Tibial nerve (tissue), 4 donors: ENCODE data around the gene SLC5A1. TPM values are rescaled to one million over a fixed set of nuclear protein-coding genes. Genes with fewer than 3 reads are reported as not detected.

Source experiments
- DNase-seq, 2 donors: peaks; one replicate each; pipeline ENCODE4 v3.0.0-alpha.2; 2019; ENCODE audit warnings: low spot score in 2 of 2
- H3K27ac ChIP-seq, 4 donors: fragments of 200-600 bp; sonication (generic) in 3 of 4; one replicate each; pipeline ENCODE4 v1.5.1; 2017 to 2019; ENCODE audit warnings: mild to moderate bottlenecking in 1 of 4
- H3K27me3 ChIP-seq, 2 donors: fragments of 200-600 bp; sonication (generic) in 1 of 2; one replicate each; pipeline versions ENCODE4 v1.5.1 to v1.6.0; 2017 to 2019
- H3K36me3 ChIP-seq, 3 donors: fragments of 200-600 bp; sonication (generic); one replicate each; pipeline ENCODE4 v1.5.1; 2018 to 2019
- H3K4me1 ChIP-seq, 4 donors: fragments of 200-600 bp; sonication (generic) in 3 of 4; one replicate each; pipeline ENCODE4 v1.5.1; 2017 to 2019
- H3K4me3 ChIP-seq, 4 donors: fragments of 200-600 bp; sonication (generic) in 3 of 4; one replicate each; pipeline ENCODE4 v1.5.1; 2017 to 2019; ENCODE audit warnings: mild to moderate bottlenecking in 1 of 4, moderate library complexity in 1 of 4
- H3K9me3 ChIP-seq, 4 donors: fragments of 200-600 bp; sonication (generic) in 3 of 4; one replicate each; pipeline ENCODE4 v1.5.1; 2017 to 2019
- EP300 ChIP-seq, 2 donors: sonication (generic); formaldehyde crosslinking; IDR thresholded peaks; one replicate each; pipeline ENCODE4 v1.6.1; 2017; ENCODE audit warnings: antibody characterized with exemption in 2 of 2, mild to moderate bottlenecking in 1 of 2
- POLR2A ChIP-seq, 2 donors: fragments of 450-650 bp; IDR thresholded peaks; one replicate each; pipeline ENCODE4 v1.6.1; 2017; ENCODE audit warnings: antibody characterized with exemption in 2 of 2, mild to moderate bottlenecking in 2 of 2, moderate library complexity in 2 of 2
- WGBS, 2 donors: methylation state at CpG; one replicate each; pipeline ENCODE4 v1.1.5; 2018; 5-methylcytosine and 5-hydroxymethylcytosine counted together
- total RNA-seq, 4 donors: library from RNA; depleted of rRNA; stranded (reverse); fragments of >200 nt; gene quantifications; one replicate each; pipeline ENCODE4 v1.1.0, GENCODE V29; 2016
- TF ChIP-seq, protein P1 (sequence below), 5 experiments: fragments of 200-600 bp in 3 of 5; fragments of 450-650 bp in 2 of 5; sonication (generic) in 3 of 5; IDR thresholded peaks; one replicate each; pipeline ENCODE4 v1.5.1; 2016 to 2019; ENCODE audit warnings: antibody characterized with exemption in 5 of 5, mild to moderate bottlenecking in 3 of 5, moderate library complexity in 2 of 5

SLC5A1 gene
- total RNA-seq, 4 donors from 2014 or later: under 0.01 TPM; not detected in 3

DNA sequence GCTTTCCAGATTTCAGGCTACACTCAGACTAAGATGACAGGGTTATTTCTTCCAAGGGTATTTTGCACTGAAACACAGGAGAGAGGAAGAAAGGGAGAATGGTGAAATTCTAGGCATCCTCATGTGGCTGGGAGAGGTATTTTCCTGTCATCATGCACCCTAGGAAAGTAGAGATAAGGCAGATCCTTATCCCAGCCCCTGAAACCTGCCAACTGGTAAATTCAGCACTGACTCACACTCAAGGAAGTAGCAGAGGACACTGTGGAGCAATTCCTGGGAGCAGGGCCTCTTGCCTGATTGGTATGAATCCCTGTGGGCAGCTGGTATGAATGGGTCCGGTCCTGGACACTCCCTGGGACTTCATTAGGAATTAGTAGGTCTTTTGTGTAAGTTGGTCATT lies 37.6 kb upstream of the SLC5A1 start:
- Histone ChIP-seq H3K4me3 (no peak overlapping the region), H3K36me3 (no peaks in the 10 kb centered on the region), H3K27me3 (no peaks in the 10 kb centered on the region), H3K9me3 (peaks cover 0 to 8% (median 0%) of the 10 kb centered on the region in 4 donors), H3K4me1 (no peaks in the 10 kb centered on the region), H3K27ac (no peak overlapping the region)
- TF ChIP-seq, protein P1, sequence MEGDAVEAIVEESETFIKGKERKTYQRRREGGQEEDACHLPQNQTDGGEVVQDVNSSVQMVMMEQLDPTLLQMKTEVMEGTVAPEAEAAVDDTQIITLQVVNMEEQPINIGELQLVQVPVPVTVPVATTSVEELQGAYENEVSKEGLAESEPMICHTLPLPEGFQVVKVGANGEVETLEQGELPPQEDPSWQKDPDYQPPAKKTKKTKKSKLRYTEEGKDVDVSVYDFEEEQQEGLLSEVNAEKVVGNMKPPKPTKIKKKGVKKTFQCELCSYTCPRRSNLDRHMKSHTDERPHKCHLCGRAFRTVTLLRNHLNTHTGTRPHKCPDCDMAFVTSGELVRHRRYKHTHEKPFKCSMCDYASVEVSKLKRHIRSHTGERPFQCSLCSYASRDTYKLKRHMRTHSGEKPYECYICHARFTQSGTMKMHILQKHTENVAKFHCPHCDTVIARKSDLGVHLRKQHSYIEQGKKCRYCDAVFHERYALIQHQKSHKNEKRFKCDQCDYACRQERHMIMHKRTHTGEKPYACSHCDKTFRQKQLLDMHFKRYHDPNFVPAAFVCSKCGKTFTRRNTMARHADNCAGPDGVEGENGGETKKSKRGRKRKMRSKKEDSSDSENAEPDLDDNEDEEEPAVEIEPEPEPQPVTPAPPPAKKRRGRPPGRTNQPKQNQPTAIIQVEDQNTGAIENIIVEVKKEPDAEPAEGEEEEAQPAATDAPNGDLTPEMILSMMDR (IDR thresholded peaks at IDR 0.05): no peak
- 50 to 64% methylated on average over 1 of the region's 1 CpG for WGBS, 2 donors
- no peak for DNase-seq

DNA sequence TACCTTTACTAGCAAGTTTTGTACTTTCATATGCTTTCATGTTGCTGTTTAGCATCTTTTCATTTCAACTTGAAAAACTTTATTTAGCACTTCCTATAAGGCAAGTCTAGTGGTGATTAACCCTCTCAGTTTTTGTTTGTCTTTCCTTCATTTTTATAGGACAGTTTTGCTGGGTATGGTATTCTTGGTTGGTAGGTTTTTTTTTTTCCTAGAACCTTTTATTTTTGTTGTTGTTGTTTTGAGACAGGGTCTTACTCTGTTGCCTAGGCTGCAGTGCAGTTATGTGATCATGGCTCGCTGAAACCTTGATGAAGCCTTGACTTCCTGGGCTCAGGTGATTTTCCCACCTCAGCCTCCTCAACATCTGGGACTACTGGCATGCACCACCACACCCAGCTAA lies 29.9 kb upstream of the SLC5A1 start:
- WGBS, 2 donors: 93 to 100% methylated on average over 1 of the region's 1 CpG
- Histone ChIP-seq H3K4me1 (no peaks in the 10 kb centered on the region), H3K27ac (no peak overlapping the region), H3K27me3 (no peaks in the 10 kb centered on the region), H3K9me3 (peaks cover 0 to 56% (median 4%) of the 10 kb centered on the region in 4 donors), H3K36me3 (no peaks in the 10 kb centered on the region), H3K4me3 (no peak overlapping the region)
- DNase-seq: no peak
- TF ChIP-seq EP300 (IDR thresholded peaks at IDR 0.05): no peak
- TF ChIP-seq POLR2A (IDR thresholded peaks at IDR 0.05): no peak
- TF ChIP-seq, protein P1 (IDR thresholded peaks at IDR 0.05): no peak

DNA sequence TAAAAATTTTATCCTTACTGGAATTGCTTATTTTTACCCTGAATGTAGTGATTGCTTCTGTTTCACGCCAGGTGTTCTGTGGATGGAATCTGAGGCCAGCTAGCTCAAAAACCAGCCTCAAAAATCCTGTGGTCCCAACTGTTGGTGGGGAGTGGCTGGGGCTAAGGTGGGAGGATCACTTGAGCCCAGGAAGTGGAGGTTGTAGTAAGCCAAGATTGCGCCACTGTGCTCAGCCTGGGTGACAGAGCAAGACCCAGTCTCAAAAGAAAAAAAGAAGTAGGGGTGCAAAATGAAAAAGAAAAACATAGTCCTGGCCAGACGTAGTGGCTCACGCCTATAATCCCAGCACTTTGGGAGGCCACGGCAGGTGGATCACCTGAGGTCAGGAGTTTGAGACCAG lies 27.0 kb upstream of the SLC5A1 start:
- TF ChIP-seq, protein P1 (IDR thresholded peaks at IDR 0.05): no peak
- no peak for TF ChIP-seq POLR2A (IDR thresholded peaks at IDR 0.05)
- no peak for TF ChIP-seq EP300 (IDR thresholded peaks at IDR 0.05)
- 86 to 90% methylated on average over 5 of the region's 5 CpGs for whole genome bisulfite sequencing, 2 donors

DNA sequence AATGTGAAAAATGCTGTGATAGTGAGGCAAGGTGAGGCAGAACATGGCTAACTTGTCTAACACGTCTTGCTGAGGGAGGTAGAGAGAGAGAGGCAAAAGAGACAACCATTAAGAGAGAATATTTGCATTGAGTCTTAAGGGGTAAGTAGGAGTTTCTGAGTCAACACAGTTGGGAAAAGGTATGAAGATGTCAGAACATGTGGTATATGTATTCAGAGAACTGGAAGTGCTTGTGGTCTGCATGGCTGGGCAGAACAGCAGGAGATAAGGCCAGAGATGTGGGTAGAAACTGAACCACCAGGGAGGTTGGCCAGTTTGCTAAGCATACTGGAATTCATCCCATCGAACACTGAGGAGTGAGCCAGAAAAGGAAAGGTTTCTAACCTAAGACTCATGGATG lies 25.0 kb upstream of the SLC5A1 start:
- no peak for DNase-seq
- Histone ChIP-seq H3K4me3 (no peak overlapping the region), H3K9me3 (peaks cover 0 to 41% (median 4%) of the 10 kb centered on the region in 4 donors), H3K4me1 (no peaks in the 10 kb centered on the region), H3K27ac (no peak overlapping the region), H3K36me3 (no peaks in the 10 kb centered on the region), H3K27me3 (no peaks in the 10 kb centered on the region)
- TF ChIP-seq POLR2A (IDR thresholded peaks at IDR 0.05) (no peak), EP300 (IDR thresholded peaks at IDR 0.05) (no peak)
- TF ChIP-seq, protein P1 (IDR thresholded peaks at IDR 0.05): no peak
- WGBS, 2 donors: 52 to 57% methylated on average over 2 of the region's 2 CpGs

More for the DNA sequence above, 27.0 kb upstream of the SLC5A1 start:
- Histone ChIP-seq H3K9me3 (peaks cover 0 to 57% (median 4%) of the 10 kb centered on the region in 4 donors), H3K4me1 (no peaks in the 10 kb centered on the region), H3K36me3 (no peaks in the 10 kb centered on the region), H3K27me3 (no peaks in the 10 kb centered on the region), H3K4me3 (no peak overlapping the region), H3K27ac (no peak overlapping the region)
- DNase-seq: no peak

DNA sequence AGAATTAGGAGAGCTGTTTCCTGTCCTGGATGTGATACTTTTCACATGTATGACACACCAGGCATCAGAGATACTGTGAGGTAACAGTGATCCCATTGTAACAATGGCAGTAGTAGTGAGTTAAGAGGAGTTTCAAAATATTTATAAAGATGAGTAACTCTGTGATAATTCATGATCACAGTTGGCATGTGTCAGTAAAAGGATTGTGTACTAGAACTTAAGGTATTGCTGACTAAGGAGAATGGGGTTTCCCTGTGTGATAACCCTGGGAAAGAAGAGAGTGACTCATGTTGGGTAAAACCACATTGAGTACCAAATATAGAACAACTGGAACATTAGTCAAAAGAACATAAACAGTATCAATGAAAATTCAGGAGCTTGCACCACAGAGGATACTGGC lies 22.9 kb upstream of the SLC5A1 start:
- H3K36me3 ChIP-seq: no peaks in the 10 kb centered on the region
- no peak overlapping the region for H3K4me3 ChIP-seq
- peaks cover 0 to 21% (median 0%) of the 10 kb centered on the region in 4 donors for H3K9me3 ChIP-seq
- no peak overlapping the region for H3K27ac ChIP-seq
- no peak for DNase-seq
- H3K4me1 ChIP-seq: no peaks in the 10 kb centered on the region
- no peaks in the 10 kb centered on the region for H3K27me3 ChIP-seq
- TF ChIP-seq EP300 (IDR thresholded peaks at IDR 0.05) (no peak), POLR2A (IDR thresholded peaks at IDR 0.05) (no peak)
- TF ChIP-seq, protein P1 (IDR thresholded peaks at IDR 0.05): no peak
